A673 (cell line): ENCODE results near the gene EPHA6. TPM values are rescaled to one million over a fixed set of nuclear protein-coding genes. Genes with fewer than 3 reads are reported as not detected.
"Not testable (repeated sequence)": the region's sequence is repeated elsewhere in the genome, so short reads cannot be mapped to it uniquely, and the experiment has no call there.

Experiments
- BruUV-seq: library from RNA; stranded (reverse); fragments of 400-500 nt; replicated peaks from 2 replicates; lab custom pipeline; 2021; lab: Mats Ljungman, UMichigan
- CTCF ChIA-PET: fragments of 300-600 bp; sonication (Branson Sonifier 250); formaldehyde crosslinking; loops from one replicate; lab custom pipeline; 2022; ENCODE audit warnings: antibody characterized with exemption; lab: Charles Lee
- POLR2A ChIA-PET: fragments of 300-600 bp; sonication (Branson Sonifier 250); formaldehyde crosslinking; loops from one replicate; lab custom pipeline; 2022; ENCODE audit warnings: antibody characterized with exemption; ENCODE audit not compliant: low non-redundant PET; lab: Charles Lee
- DNase-seq: peaks from one replicate; pipeline ENCODE4 v3.0.0-alpha.2; 2015; ENCODE audit warnings: low spot score
- H3K27ac ChIP-seq: fragments of 200-600 bp; sonication (generic); 2 replicates; pipeline ENCODE4 v1.5.1; 2016; ENCODE audit warnings: mixed run types, low read depth, mild to moderate bottlenecking, mixed read lengths, antibody characterized with exemption, low read length; ENCODE audit not compliant: poor library complexity, severe bottlenecking
- H3K27me3 ChIP-seq: fragments of 200-600 bp; sonication (generic); replicated peaks from 2 replicates; pipeline ENCODE4 v1.6.1; 2017; ENCODE audit warnings: mixed run types, low read depth, mild to moderate bottlenecking, mixed read lengths, antibody characterized with exemption, low read length; ENCODE audit not compliant: insufficient read depth, poor library complexity
- H3K36me3 ChIP-seq: fragments of 200-600 bp; sonication (generic); 2 replicates; pipeline ENCODE4 v1.6.1; 2016; ENCODE audit warnings: mixed run types, mild to moderate bottlenecking, mixed read lengths, antibody characterized with exemption, low read length; ENCODE audit not compliant: insufficient read depth, poor library complexity, severe bottlenecking
- H3K4me1 ChIP-seq: fragments of 200-600 bp; sonication (generic); 2 replicates; pipeline ENCODE4 v1.6.1; 2017; ENCODE audit warnings: mixed run types, mild to moderate bottlenecking, mixed read lengths, antibody characterized with exemption, low read length; ENCODE audit not compliant: insufficient read depth, poor library complexity, severe bottlenecking
- H3K4me3 ChIP-seq: fragments of 200-600 bp; sonication (generic); 2 replicates; pipeline ENCODE4 v1.5.1; 2016; ENCODE audit warnings: low read depth, mixed run types, mild to moderate bottlenecking, mixed read lengths, low read length; ENCODE audit not compliant: poor library complexity, severe bottlenecking
- H3K9me3 ChIP-seq: fragments of 200-600 bp; sonication (generic); 2 replicates; pipeline ENCODE4 v1.6.1; 2016; ENCODE audit warnings: mixed run types, low read depth, mild to moderate bottlenecking, mixed read lengths, antibody characterized with exemption, low read length; ENCODE audit not compliant: poor library complexity, severe bottlenecking
- EZH2 ChIP-seq: fragments of 200-600 bp; sonication (generic); IDR thresholded peaks from 2 replicates; pipeline ENCODE4 v1.6.1; 2017; ENCODE audit warnings: borderline replicate concordance, low read depth, mild to moderate bottlenecking, mixed read lengths, antibody characterized with exemption, low read length; ENCODE audit not compliant: poor library complexity, severe bottlenecking
- intact Hi-C: fragments of 100-400 bp; cut with micrococcal nuclease; formaldehyde crosslinking; loops from one replicate; pipeline ENCODE4 v1.10.0; 2022; ENCODE audit not compliant: unreplicated experiment
- total RNA-seq: library from RNA; stranded (reverse); gene quantifications from 2 replicates; pipeline ENCODE4 v1.2.3, GENCODE V29; 2021
- TF ChIP-seq, protein P1 (sequence below): fragments of 300-800, 200-600 bp; sonication (generic); conservative IDR thresholded peaks from 2 replicates; pipeline ENCODE4 v1.5.1; 2017; ENCODE audit warnings: low read depth, mild to moderate bottlenecking, antibody characterized with exemption, low read length, moderate library complexity, mixed read lengths

EPHA6 gene
- total RNA-seq, 1 experiment from 2014 or later: not detected

GRCh38 chr3:97613139-97613538 is 798.7 kb downstream of the EPHA6 start:
- CTCF ChIA-PET: no interaction called here
- POLR2A ChIA-PET: no interaction called here
- intact Hi-C loops: no loop called here

GRCh38 chr3:97620514-97620913 is 806.1 kb downstream of the EPHA6 start:
- H3K27ac ChIP-seq, H3K9me3 ChIP-seq, H3K4me3 ChIP-seq, BruUV-seq, CTCF ChIA-PET, H3K4me1 ChIP-seq, POLR2A ChIA-PET, H3K27me3 ChIP-seq, H3K36me3 ChIP-seq, intact Hi-C loops, DNase-seq: not testable (repeated sequence)

More at GRCh38 chr3:97613139-97613538, 798.7 kb downstream of the EPHA6 start:
- H3K4me1 ChIP-seq: no peaks in the 10 kb centered on the region
- no peaks in the 10 kb centered on the region for H3K27me3 ChIP-seq
- no peak for DNase-seq
- H3K9me3 ChIP-seq: no peaks in the 10 kb centered on the region
- no peaks in the 10 kb centered on the region for H3K36me3 ChIP-seq
- TF ChIP-seq, protein P1, sequence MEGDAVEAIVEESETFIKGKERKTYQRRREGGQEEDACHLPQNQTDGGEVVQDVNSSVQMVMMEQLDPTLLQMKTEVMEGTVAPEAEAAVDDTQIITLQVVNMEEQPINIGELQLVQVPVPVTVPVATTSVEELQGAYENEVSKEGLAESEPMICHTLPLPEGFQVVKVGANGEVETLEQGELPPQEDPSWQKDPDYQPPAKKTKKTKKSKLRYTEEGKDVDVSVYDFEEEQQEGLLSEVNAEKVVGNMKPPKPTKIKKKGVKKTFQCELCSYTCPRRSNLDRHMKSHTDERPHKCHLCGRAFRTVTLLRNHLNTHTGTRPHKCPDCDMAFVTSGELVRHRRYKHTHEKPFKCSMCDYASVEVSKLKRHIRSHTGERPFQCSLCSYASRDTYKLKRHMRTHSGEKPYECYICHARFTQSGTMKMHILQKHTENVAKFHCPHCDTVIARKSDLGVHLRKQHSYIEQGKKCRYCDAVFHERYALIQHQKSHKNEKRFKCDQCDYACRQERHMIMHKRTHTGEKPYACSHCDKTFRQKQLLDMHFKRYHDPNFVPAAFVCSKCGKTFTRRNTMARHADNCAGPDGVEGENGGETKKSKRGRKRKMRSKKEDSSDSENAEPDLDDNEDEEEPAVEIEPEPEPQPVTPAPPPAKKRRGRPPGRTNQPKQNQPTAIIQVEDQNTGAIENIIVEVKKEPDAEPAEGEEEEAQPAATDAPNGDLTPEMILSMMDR: no peak
- no peak for TF ChIP-seq EZH2
- no peak overlapping the region for H3K4me3 ChIP-seq
- H3K27ac ChIP-seq: no peak overlapping the region
- BruUV-seq: no TSS peak

DNA sequence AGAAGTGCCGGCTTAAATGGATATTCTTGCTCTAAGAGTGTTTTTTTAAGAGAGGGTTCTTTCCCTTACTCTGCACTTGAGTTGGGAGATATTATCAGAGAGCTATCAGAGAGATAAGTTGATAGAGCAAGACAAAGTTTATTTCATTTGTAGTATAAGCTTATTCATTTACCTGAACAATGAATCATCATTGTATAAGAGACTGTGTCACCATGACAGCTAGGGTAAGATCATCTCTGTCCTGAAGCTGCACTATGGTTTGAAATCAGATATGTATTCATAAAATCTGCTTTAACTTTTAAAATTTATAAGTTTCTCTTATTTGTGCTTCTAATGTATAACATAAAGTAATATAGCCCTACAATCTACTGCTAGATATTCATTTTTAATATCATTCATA is 822.1 kb downstream of the EPHA6 start:
- no TSS peak for BruUV-seq

GRCh38 chr3:97646932-97647331 is 832.5 kb downstream of the EPHA6 start:
- Histone ChIP-seq H3K27ac (no peak overlapping the region), H3K36me3 (no peaks in the 10 kb centered on the region), H3K4me3 (no peak overlapping the region), H3K27me3 (no peaks in the 10 kb centered on the region), H3K4me1 (no peaks in the 10 kb centered on the region), H3K9me3 (no peaks in the 10 kb centered on the region)
- intact Hi-C loops: no loop called here
- POLR2A ChIA-PET: no interaction called here
- TF ChIP-seq, protein P1: no peak
- TF ChIP-seq EZH2: no peak
- BruUV-seq: no TSS peak
- CTCF ChIA-PET: no interaction called here
- DNase-seq: no peak

More for the DNA sequence above, 822.1 kb downstream of the EPHA6 start:
- Histone ChIP-seq H3K27me3 (no peaks in the 10 kb centered on the region), H3K27ac (no peak overlapping the region), H3K4me1 (no peaks in the 10 kb centered on the region), H3K4me3 (no peak overlapping the region), H3K9me3 (no peaks in the 10 kb centered on the region), H3K36me3 (no peaks in the 10 kb centered on the region)
- TF ChIP-seq EZH2: no peak
- TF ChIP-seq, protein P1: no peak
- POLR2A ChIA-PET: no interaction called here
- intact Hi-C loops: no loop called here
- DNase-seq: no peak
- CTCF ChIA-PET: no interaction called here
